Transverse colon (tissue), 4 donors: ENCODE measurements around the gene PCGF2. TPM values are rescaled to one million over a fixed set of nuclear protein-coding genes. Genes with fewer than 3 reads are reported as not detected.
A peak's percentile ranks its signal among the peaks of the same experiment; 100 is the strongest.

Experiments
- DNase-seq: peaks from one replicate; pipeline ENCODE4 v3.0.0-alpha.2; 2019
- H3K27ac ChIP-seq, 4 donors: fragments of 200-600 bp; sonication (generic); 2 replicates each; pipeline ENCODE4 v1.5.1; 2016 to 2018; ENCODE audit warnings: inconsistent platforms in 4 of 4
- H3K27me3 ChIP-seq: fragments of 200-600 bp; sonication (generic); 2 replicates; pipeline ENCODE4 v1.5.1; 2017; ENCODE audit warnings: inconsistent platforms
- H3K36me3 ChIP-seq, 4 donors: fragments of 200-600 bp; sonication (generic); 2 replicates each; pipeline ENCODE4 v1.5.1; 2017 to 2019; ENCODE audit warnings: inconsistent platforms in 4 of 4
- H3K4me1 ChIP-seq, 4 donors: fragments of 200-600 bp; sonication (generic); 2 replicates each; pipeline ENCODE4 v1.5.1; 2017 to 2020; ENCODE audit warnings: inconsistent platforms in 4 of 4
- H3K4me3 ChIP-seq, 4 donors: fragments of 200-600 bp; sonication (generic); 1 replicate in 1 of 4; 2 replicates in 3 of 4; pipeline versions ENCODE4 v1.5.1 to v1.6.1; 2017 to 2019; ENCODE audit warnings: inconsistent platforms in 4 of 4
- H3K9me3 ChIP-seq, 2 donors: fragments of 200-600 bp; sonication (generic); 2 replicates each; pipeline ENCODE4 v1.5.1; 2017 to 2019; ENCODE audit warnings: inconsistent platforms in 2 of 2
- EP300 ChIP-seq: sonication (generic); formaldehyde crosslinking; IDR thresholded peaks from one replicate; pipeline ENCODE4 v1.6.1; 2017; ENCODE audit warnings: antibody characterized with exemption, low read depth
- POLR2A ChIP-seq: fragments of 450-650 bp; IDR thresholded peaks from one replicate; pipeline ENCODE4 v1.6.1; 2016; ENCODE audit warnings: antibody characterized with exemption, mild to moderate bottlenecking, moderate library complexity
- POLR2AphosphoS5 ChIP-seq, 3 donors: sonication (generic); formaldehyde crosslinking; IDR thresholded peaks; one replicate each; pipeline ENCODE4 v1.6.1; 2016; ENCODE audit warnings: antibody characterized with exemption in 3 of 3
- WGBS, 2 donors: methylation state at CpG; one replicate each; pipeline ENCODE4 v1.1.5; 2018; ENCODE audit warnings: low coverage in 1 of 2; 5-methylcytosine and 5-hydroxymethylcytosine counted together
- in situ Hi-C, 4 donors: fragments of 200-750 bp; cut with MboI; loops; one replicate each; pipeline versions ENCODE4 v1.15.0 to v1.15.1; 2017; ENCODE audit warnings: low sequenced_read_pairs in 3 of 4, low pct_ligation_motif_present in 1 of 4, low pct_unique_long_range_greater_than_20kb in 1 of 4
- intact Hi-C: fragments of 100-400 bp; cut with DNase I; formaldehyde crosslinking; loops from one replicate; pipeline ENCODE4 v1.15.1; 2023; ENCODE audit warnings: low total_unique reads
- total RNA-seq, 4 donors: library from RNA; depleted of rRNA; stranded (reverse); fragments of >200 nt; gene quantifications; one replicate each; pipeline ENCODE4 v1.1.0, GENCODE V29; 2016
- TF ChIP-seq, protein P1 (sequence below), 5 experiments: fragments of 200-600 bp in 3 of 5; fragments of 450-650 bp in 2 of 5; sonication (generic) in 3 of 5; IDR thresholded peaks; 1 replicate in 2 of 5; 2 replicates in 3 of 5; pipeline ENCODE4 v1.5.1; 2016 to 2017; ENCODE audit warnings: antibody characterized with exemption in 5 of 5, inconsistent platforms in 3 of 5, mild to moderate bottlenecking in 2 of 5, moderate library complexity in 1 of 5

The PCGF2 gene
- total RNA-seq, 4 donors from 2014 or later: 9.1 to 41.9 (median 12.2) TPM

DNA sequence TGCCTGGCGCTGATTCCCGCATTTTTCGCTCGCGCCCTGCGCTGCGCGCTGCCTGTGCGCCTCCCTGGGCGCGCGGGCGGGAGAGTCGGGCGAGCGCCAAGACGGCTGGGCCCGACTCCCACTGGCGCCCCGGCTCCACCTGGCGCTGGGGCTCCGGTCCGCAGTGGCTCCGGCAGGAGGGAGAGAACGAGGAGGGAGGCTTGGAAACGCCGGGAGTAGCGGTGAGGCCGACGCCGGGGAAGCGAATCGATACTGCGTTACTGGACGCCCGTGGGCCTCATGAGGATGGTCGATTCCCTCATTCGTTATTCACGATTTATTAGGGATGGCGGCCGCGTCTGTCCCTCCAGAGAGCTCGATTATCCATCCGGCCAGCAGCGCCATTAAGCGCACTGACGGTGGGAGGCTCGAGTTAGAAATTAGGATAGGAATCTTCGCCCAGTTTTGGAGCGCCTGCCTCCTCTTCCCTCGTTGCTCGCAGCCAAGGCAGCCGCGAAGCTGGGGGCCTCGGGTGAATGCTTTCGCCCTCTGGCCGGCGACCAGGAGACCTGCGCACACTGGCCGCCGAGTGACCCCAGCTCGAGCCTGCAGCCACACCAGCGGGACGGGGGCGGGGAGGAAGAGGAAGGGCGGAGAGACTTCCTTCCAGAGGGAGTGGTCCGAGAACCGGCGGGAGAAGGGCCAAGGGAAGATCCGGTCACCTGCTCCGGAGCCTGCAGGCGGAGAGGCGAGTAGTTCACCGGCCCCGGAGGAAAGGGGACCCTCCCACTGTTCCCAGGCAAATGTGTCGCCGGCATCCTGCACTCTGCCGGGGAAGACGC is 1.3 kb upstream of the PCGF2 start:
- peak overlapping the region; percentile 88 to 96 (median 89) for H3K27ac ChIP-seq
- WGBS, 2 donors: 0 to 1% methylated on average over 1 to 58 of the region's 79 CpGs
- peaks cover 10 to 69% (median 49%) of the 10 kb centered on the region in 4 donors for H3K4me1 ChIP-seq
- in situ Hi-C loops (no loop called here), intact Hi-C loops (no loop called here)
- TF ChIP-seq POLR2A (peak; percentile 81), POLR2AphosphoS5 (IDR thresholded peaks at IDR 0.05) (peak; percentile 67 to 83 (median 73)), EP300 (peak; percentile 35)
- TF ChIP-seq, protein P1, sequence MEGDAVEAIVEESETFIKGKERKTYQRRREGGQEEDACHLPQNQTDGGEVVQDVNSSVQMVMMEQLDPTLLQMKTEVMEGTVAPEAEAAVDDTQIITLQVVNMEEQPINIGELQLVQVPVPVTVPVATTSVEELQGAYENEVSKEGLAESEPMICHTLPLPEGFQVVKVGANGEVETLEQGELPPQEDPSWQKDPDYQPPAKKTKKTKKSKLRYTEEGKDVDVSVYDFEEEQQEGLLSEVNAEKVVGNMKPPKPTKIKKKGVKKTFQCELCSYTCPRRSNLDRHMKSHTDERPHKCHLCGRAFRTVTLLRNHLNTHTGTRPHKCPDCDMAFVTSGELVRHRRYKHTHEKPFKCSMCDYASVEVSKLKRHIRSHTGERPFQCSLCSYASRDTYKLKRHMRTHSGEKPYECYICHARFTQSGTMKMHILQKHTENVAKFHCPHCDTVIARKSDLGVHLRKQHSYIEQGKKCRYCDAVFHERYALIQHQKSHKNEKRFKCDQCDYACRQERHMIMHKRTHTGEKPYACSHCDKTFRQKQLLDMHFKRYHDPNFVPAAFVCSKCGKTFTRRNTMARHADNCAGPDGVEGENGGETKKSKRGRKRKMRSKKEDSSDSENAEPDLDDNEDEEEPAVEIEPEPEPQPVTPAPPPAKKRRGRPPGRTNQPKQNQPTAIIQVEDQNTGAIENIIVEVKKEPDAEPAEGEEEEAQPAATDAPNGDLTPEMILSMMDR (IDR thresholded peaks at IDR 0.05): no peak
- H3K27me3 ChIP-seq: no peaks in the 10 kb centered on the region
- peaks cover 0 to 4% (median 0%) of the 10 kb centered on the region in 4 donors for H3K36me3 ChIP-seq
- H3K4me3 ChIP-seq: peak overlapping the region; percentile 52 to 95 (median 61)
- peak; percentile 84 for DNase-seq
- H3K9me3 ChIP-seq: no peaks in the 10 kb centered on the region

DNA sequence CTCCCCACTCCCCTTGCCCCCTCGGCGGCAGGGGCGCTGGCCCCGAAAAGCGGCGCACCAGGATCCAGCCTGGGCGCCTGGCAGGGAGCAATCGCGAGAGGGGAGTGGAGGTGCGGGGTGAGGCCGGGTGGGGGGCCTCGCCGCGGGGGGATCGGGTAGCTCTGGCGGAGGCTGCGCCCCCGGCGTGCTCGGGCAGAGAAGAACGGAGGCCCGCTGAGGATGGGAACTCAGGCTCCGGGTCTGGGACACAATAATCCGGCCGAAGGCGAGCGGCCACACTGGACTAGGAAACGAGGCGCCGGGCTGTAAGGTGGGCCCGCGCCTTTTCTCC is 721 bp upstream of the PCGF2 start:
- in situ Hi-C loops: no loop called here
- no peaks in the 10 kb centered on the region for H3K27me3 ChIP-seq
- peak overlapping the region; percentile 52 to 95 (median 61) for H3K4me3 ChIP-seq
- peaks cover 10 to 68% (median 46%) of the 10 kb centered on the region in 4 donors for H3K4me1 ChIP-seq
- H3K9me3 ChIP-seq: no peaks in the 10 kb centered on the region
- H3K36me3 ChIP-seq: no peaks in the 10 kb centered on the region
- WGBS, 2 donors: 2% methylated on average over 30 of the region's 32 CpGs; no CpG with 5 or more reads in 1 of the 2 donors
- peak overlapping the region; percentile 88 to 96 (median 89) for H3K27ac ChIP-seq
- TF ChIP-seq, protein P1 (IDR thresholded peaks at IDR 0.05): no peak
- TF ChIP-seq POLR2A: no peak
- TF ChIP-seq POLR2AphosphoS5 (IDR thresholded peaks at IDR 0.05): no peak
- no peak for TF ChIP-seq EP300
- no peak for DNase-seq
- intact Hi-C loops: no loop called here

DNA sequence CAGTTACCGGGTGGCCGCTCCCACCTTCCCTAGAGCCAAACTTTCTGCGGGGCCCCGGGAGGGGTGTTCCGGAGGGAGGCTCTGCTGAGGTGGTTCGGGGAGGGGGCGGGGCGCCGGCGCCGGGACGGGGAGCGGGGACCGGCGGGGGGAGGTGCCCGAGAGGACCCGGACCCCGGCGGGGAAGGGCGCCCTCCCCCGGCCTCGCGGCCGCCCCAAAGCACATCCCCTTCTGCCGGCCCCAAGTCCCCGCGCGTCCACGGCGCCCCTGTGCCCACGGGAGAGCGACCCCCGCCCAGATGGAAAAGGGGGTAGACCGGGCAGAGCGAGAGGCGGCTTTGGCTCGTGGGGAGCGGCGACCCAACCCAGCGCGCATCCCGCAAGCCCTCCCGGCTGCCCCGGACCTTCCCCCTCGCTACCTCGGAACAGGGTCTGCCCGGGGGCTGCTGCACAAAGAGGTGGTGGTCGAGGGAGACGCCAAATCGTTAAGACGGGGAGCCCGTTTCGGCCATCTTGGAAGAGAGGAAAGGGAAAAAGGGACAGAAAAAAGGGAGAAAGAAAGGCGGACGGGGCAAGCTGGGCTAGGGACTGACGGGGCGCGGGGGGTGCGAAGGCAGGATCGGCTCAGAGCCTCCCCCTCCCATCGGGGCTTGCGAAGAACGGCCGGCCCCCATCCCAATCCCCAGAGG is 530 bp downstream of the PCGF2 start:
- Histone ChIP-seq H3K27ac (peak overlapping the region; percentile 88 to 96 (median 89)), H3K4me1 (peaks cover 18 to 73% (median 51%) of the 10 kb centered on the region in 4 donors), H3K36me3 (no peaks in the 10 kb centered on the region), H3K27me3 (no peaks in the 10 kb centered on the region), H3K4me3 (peak overlapping the region; percentile 52 to 95 (median 61)), H3K9me3 (no peaks in the 10 kb centered on the region)
- DNase-seq: peak; percentile 57
- TF ChIP-seq, protein P1 (IDR thresholded peaks at IDR 0.05): peak in 2 of 5 experiments; percentile 6 to 10
- no peak for TF ChIP-seq EP300
- in situ Hi-C loops (no loop called here), intact Hi-C loops (no loop called here)
- 1% methylated on average over 43 of the region's 64 CpGs; no CpG with 5 or more reads in 1 of the 2 donors for WGBS, 2 donors

- peaks cover 24 to 78% (median 57%) of the 10 kb centered on the region in 4 donors for H3K4me1 ChIP-seq
- peak overlapping the region; percentile 88 to 96 (median 89) for H3K27ac ChIP-seq
- TF ChIP-seq POLR2A (no peak), EP300 (no peak), POLR2AphosphoS5 (IDR thresholded peaks at IDR 0.05) (no peak)
- TF ChIP-seq, protein P1 (IDR thresholded peaks at IDR 0.05): no peak
- no peaks in the 10 kb centered on the region for H3K27me3 ChIP-seq
- no peaks in the 10 kb centered on the region for H3K9me3 ChIP-seq
- H3K4me3 ChIP-seq: peak overlapping the region; percentile 52 to 95 (median 61)
- no peaks in the 10 kb centered on the region for H3K36me3 ChIP-seq
- DNase-seq: no peak
- WGBS, 2 donors: 6% methylated on average over 21 of the region's 21 CpGs; no CpG with 5 or more reads in 1 of the 2 donors
- in situ Hi-C loops (no loop called here), intact Hi-C loops (no loop called here)
These were observed 1.2 kb downstream of the PCGF2 start for GRCh38 chr17:38746849-38747462.
